ENCODE data around the gene LSM11. TPM values are rescaled to one million over a fixed set of nuclear protein-coding genes. Genes with fewer than 3 reads are reported as not detected.
"Not testable (repeated sequence)": the region's sequence is repeated elsewhere in the genome, so short reads cannot be mapped to it uniquely, and the experiment has no call there.

Gene LSM11
- total RNA-seq: 3.4 TPM

DNA sequence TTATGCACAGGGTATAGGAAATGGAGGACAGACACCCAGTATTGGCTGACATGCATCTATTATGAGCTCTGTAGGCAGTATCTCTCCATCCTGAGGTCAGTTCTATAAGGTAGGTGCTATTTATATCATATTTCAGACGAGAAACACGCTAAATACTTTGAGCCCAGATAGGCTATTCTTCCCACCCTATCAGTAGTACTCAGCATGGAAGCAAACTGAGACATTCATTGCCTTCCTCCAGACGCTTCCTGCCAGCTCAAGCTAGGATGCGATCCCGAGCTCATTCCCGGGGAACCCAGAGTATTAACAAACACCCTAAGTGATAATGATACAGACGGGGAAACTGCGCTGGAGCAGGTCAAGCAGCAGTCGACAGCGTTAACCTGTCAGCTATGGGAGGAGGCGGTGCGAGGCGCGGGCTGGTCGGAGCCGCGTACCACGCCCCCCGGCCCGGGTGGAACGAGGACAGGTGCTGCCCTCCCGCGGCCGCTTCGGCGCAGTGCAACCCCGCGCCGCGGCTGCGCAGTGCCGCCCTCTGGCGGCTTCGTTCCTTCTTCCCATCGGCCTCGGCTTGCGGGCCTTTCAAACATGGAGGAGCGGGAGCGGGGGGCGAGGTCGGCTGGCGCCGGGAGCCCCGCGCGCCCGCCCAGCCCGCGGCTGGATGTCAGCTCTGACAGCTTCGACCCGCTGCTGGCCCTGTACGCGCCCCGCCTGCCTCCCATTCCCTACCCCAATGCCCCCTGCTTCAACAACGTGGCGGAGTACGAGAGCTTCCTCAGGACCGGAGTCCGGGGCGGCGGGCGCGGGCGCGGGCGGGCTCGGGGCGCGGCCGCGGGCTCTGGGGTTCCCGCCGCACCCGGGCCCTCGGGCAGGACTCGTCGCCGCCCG is at the start of gene LSM11:
LSM11 (plus strand) TSS at position 550 of the 888 bp plus-strand sequence; CDS start at position 589, 39 bp downstream.
- intact Hi-C loops (cut with DNase I): no loop called here
- ATAC-seq: peak; percentile 95
- DNase-seq (ENCODE audit: low spot score): peak; percentile 91

GRCh38 chr5:157693816-157694215 is 49.7 kb upstream of the LSM11 start:
- intact Hi-C loops (cut with DNase I); ATAC-seq; DNase-seq (ENCODE audit: low spot score): not testable (repeated sequence)

- ATAC-seq; DNase-seq (ENCODE audit: low spot score); intact Hi-C loops (cut with DNase I): not testable (repeated sequence)
These were observed 47.4 kb upstream of the LSM11 start for GRCh38 chr5:157696154-157696553.

DNA sequence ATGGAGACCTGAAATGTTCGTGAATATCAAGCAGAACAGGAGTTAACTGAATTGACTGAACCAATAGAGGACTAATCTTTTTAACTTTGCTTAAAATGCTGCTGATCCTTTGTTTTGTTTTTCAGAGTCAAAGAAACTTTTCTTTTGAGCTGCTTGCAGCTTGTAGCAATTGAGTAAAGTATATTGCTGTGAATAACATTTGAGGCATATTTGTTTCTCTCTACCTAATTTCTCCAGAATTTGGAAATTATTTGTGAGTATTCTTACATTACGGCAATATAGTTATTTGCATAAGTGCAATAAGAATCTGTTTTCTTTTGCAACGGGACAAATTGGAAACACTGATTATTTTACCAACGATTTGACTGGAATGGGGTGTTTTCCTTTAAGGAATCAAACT is 44.8 kb upstream of the LSM11 start:
- intact Hi-C loops (cut with DNase I); ATAC-seq; DNase-seq (ENCODE audit: low spot score): not testable (repeated sequence)

DNA sequence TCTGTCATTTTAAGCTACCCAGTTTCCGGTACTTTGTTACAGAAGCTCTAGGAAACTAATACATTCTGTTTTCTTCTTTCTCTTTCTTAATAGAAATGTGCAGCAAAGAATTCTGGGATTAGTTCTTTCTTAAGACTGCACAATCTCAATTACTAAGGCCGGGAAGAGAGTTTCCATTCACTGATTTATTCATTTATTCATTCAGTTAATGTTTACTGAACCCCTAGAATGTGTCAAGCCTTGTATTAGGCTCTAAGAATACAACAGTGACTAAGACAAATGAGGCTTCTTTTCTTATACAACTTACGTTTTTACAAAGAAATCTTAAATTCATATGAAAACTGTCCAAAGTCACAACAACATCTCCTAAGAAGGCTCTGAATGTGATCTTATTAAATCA is 39.8 kb upstream of the LSM11 start:
- intact Hi-C loops (cut with DNase I): no loop called here
- ATAC-seq (no peak), DNase-seq (ENCODE audit: low spot score) (no peak)

- ATAC-seq (no peak), DNase-seq (ENCODE audit: low spot score) (no peak)
- intact Hi-C loops (cut with DNase I): no loop called here
These were observed 34.6 kb upstream of the LSM11 start for GRCh38 chr5:157708866-157709265.

- intact Hi-C loops (cut with DNase I): no loop called here
- ATAC-seq (no peak), DNase-seq (ENCODE audit: low spot score) (no peak)
These were observed 34.2 kb upstream of the LSM11 start for GRCh38 chr5:157709346-157709745.

DNA sequence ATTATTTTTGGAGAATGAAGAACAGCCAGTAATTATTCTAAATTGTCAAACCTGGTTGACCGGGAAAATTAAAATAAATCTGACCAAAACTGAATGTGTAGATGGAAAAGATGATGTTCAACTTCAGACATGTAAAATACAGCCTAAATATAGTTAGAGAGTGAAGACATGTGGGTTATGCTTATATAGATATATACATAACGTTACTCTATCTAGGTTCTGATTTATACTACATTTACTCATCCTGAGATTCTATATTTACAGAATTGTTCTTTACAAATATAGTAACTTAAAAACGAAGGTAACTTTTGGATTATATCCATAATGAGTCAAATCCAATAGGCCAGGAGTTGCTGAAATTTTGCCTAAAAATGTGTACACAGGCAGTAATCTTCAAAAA is 33.1 kb upstream of the LSM11 start:
- intact Hi-C loops (cut with DNase I): loop anchor here (10.0 kb wide), 1 partner anchor 266 kb away; no protein-coding TSS in a partner anchor
- ATAC-seq (no peak), DNase-seq (ENCODE audit: low spot score) (no peak)

GRCh38 chr5:157710882-157711281 is 32.6 kb upstream of the LSM11 start:
- intact Hi-C loops (cut with DNase I): loop anchor here (10.0 kb wide), 1 partner anchor 266 kb away; no protein-coding TSS in a partner anchor
- no peak for DNase-seq (ENCODE audit: low spot score)
- ATAC-seq: no peak

- DNase-seq (ENCODE audit: low spot score) (no peak), ATAC-seq (no peak)
- intact Hi-C loops (cut with DNase I): loop anchor here (10.0 kb wide), 1 partner anchor 269 kb away; no protein-coding TSS in a partner anchor
These were observed 29.5 kb upstream of the LSM11 start for GRCh38 chr5:157713830-157714595.

GRCh38 chr5:157714596-157714864 is 29.0 kb upstream of the LSM11 start:
- DNase-seq (ENCODE audit: low spot score) (no peak), ATAC-seq (no peak)
- intact Hi-C loops (cut with DNase I): loop anchor here (10.0 kb wide), 1 partner anchor 270 kb away; no protein-coding TSS in a partner anchor

DNA sequence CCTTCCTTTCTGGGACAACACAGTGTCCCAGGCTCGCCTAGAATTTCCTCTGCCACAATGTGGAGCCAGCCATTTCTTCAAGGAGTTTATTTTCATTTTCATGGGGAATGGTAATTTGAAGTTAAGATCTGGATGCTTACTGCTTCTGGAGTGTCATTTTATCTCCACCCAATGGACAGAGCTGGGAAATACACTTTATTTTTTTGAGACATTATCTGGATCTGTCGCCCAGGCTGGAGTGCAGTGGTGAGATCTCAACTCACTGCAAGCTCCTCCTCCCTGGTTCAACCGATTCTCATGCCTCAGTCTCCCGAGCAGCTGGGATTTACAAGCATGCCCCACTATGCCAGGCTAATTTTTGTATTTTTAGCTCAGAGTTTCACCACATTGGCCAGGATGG is 25.0 kb upstream of the LSM11 start:
- DNase-seq (ENCODE audit: low spot score): no peak
- intact Hi-C loops (cut with DNase I): loop anchor here (10.0 kb wide), 1 partner anchor 274 kb away; no protein-coding TSS in a partner anchor
- ATAC-seq: peak; percentile 95

GRCh38 chr5:157719245-157719644 is 24.3 kb upstream of the LSM11 start:
- ATAC-seq: no peak
- intact Hi-C loops (cut with DNase I): loop anchor here (10.0 kb wide), 1 partner anchor 274 kb away; no protein-coding TSS in a partner anchor
- no peak for DNase-seq (ENCODE audit: low spot score)

GRCh38 chr5:157721159-157721558 is 22.4 kb upstream of the LSM11 start:
- intact Hi-C loops (cut with DNase I): no loop called here
- ATAC-seq: no peak

DNA sequence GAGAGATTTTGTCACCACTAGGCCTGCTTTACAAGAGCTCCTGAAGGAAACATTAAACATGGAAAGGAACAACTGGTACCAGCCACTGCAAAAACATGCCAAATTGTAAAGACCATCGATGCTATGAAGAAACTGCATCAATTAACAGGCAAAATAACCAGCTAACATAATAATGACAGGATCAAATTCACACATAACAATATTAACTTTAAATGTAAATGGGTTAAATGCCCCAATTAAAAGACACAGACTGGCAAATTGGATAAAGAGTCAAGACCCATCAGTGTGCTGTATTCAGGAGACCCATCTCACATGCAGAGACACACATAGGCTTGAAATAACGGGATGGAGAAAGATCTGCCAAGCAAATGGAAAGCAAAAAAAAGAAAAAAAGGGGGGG is 20.6 kb upstream of the LSM11 start:
- ATAC-seq; DNase-seq (ENCODE audit: low spot score); intact Hi-C loops (cut with DNase I): not testable (repeated sequence)

More at GRCh38 chr5:157721159-157721558, 22.4 kb upstream of the LSM11 start:
- DNase-seq (ENCODE audit: low spot score): no peak

- DNase-seq (ENCODE audit: low spot score); ATAC-seq; intact Hi-C loops (cut with DNase I): not testable (repeated sequence)
These were observed 16.9 kb upstream of the LSM11 start for GRCh38 chr5:157726607-157727006.

- ATAC-seq; DNase-seq (ENCODE audit: low spot score); intact Hi-C loops (cut with DNase I): not testable (repeated sequence)
These were observed 15.7 kb upstream of the LSM11 start for GRCh38 chr5:157727858-157728257.

DNA sequence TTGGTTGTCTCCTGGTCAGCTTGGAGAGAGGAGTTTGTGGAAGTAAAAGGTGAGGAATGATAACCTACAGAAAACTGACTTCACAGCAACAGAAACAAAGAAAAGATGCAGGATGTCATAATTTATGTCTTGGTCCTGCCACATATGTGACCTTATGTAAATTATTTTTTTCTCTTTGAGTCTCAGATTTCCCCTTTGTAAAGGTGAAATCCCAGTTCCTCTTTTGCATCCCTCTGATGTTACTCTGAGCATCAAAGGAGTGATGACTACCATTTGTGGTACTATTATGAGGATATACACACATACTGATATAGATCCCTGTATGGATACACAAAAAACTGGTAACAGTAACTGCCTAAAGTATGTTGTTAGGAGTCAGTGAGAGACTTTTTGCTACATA is 13.7 kb upstream of the LSM11 start:
- ATAC-seq (no peak), DNase-seq (ENCODE audit: low spot score) (no peak)
- intact Hi-C loops (cut with DNase I): no loop called here

- ATAC-seq: no peak
- intact Hi-C loops (cut with DNase I): no loop called here
- no peak for DNase-seq (ENCODE audit: low spot score)
These were observed 12.6 kb upstream of the LSM11 start for GRCh38 chr5:157730900-157731271.

Measured in sciatic nerve (tissue), 2 donors.